Peyer's patch (tissue), 4 donors: ENCODE measurements around the gene SYVN1.

Experiments
- CTCF ChIP-seq, 6 experiments: fragments of 450-650 bp in 4 of 6; fragments of 200-600 bp in 2 of 6; sonication (generic) in 1 of 6; IDR thresholded peaks; one replicate each; pipeline ENCODE4 v1.5.1; 2017 to 2019; ENCODE audit warnings: antibody characterized with exemption in 6 of 6, mild to moderate bottlenecking in 3 of 6, moderate library complexity in 1 of 6
- POLR2A ChIP-seq, 2 donors: fragments of 450-650 bp; IDR thresholded peaks; one replicate each; pipeline ENCODE4 v1.5.1; 2017; ENCODE audit warnings: antibody characterized with exemption in 2 of 2, mild to moderate bottlenecking in 2 of 2, moderate library complexity in 2 of 2

GRCh38 chr11:65165410-65166317, 31.3 kb upstream of the SYVN1 start:
- no peak for TF ChIP-seq POLR2A (IDR thresholded peaks at IDR 0.05)
- no peak for TF ChIP-seq CTCF (IDR thresholded peaks at IDR 0.05)
